Measurements from ENCODE around the gene COBLL1.

The COBLL1 gene

DNA sequence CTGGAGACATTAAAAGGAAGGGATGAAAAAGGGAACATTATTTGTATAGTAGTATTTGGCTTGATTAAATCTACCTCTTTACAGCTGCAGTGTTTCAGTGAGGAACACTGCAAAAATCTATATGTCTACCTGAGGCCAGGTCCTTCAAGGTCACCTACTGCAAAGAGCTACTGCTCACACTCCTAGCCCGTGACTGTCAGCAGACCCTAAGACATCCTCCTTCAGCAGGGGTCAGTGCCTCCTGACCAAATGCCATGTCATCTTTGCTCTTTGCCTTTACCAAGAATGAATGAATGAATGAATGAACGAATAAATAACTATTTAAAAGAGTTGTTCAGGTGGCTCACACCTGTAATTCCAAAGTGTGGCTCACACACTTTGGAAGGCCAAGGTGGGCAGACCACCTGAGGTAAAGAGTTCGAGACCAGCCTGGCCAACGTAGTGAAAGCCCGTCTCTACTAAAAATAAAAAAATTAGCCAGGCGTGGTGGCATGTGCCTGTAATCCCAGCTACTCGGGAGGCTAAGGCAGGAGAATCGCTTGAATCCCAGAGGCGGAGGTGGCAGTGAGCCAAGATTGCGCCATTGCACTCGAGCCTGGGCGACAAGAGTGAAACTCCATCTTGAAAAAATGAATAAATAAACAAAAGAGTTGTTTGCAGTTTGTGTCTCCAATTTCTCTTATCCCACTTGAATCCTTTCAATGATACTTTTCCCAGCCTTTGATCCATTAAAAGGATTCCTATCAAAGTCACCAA lies 136.0 kb downstream of the COBLL1 start:
- Histone ChIP-seq H3K4me3 (ENCODE audit: insufficient read depth, low read depth, low read length, poor library complexity, severe bottlenecking) (no peak overlapping the region), H3K27ac (ENCODE audit: insufficient read depth, low read length, poor library complexity, severe bottlenecking) (no peak overlapping the region), H3K36me3 (ENCODE audit: control insufficient read depth, insufficient read depth, low read length) (no peaks in the 10 kb centered on the region), H3K9me3 (ENCODE audit: control insufficient read depth, low read length) (no peaks in the 10 kb centered on the region), H3K27me3 (replicated peaks; ENCODE audit: control insufficient read depth, insufficient read depth, low read length, poor library complexity, severe bottlenecking) (no peaks in the 10 kb centered on the region), H3K4me1 (ENCODE audit: control insufficient read depth, insufficient read depth, low read length, poor library complexity, severe bottlenecking) (no peaks in the 10 kb centered on the region)
- DNase-seq = no peak

DNA sequence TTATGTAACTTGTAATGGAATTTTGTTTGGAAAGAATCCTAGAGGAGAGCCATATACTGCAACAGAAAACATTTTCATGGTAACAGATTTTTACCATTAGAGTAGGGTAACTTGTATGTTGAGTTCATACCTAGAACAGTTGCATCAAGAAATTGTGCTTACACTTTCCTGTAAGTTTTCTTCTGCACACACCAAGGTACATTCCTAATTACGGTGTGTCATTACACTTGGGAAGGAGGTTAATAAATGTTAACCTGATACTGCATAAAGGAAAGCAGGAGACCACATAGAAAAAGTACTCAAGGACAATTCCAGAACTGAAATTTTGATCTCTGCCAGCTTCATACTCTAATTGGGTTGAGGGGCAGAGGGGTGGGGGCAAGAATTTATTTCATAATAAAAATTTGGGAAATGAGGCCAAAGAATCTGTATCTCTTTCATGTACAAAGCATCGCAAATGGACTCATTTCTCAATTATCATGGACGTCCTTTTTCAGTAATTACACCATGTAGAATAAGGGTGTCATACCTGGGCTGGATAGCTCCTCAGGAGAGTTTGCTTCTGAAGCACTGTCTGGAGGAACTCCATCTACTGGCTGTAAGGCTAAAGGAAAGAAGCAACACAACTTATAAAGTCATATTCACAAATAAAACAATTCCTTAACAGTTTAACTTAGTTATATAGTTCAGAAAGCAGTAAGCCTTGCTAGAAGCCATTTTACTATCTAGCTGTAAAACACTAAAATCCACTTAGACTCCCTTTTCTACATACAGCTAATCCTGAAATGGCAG lies 137.5 kb downstream of the COBLL1 start:
- no peaks in the 10 kb centered on the region for H3K4me1 ChIP-seq (ENCODE audit: control insufficient read depth, insufficient read depth, low read length, poor library complexity, severe bottlenecking)
- no peaks in the 10 kb centered on the region for H3K9me3 ChIP-seq (ENCODE audit: control insufficient read depth, low read length)
- H3K27ac ChIP-seq (ENCODE audit: insufficient read depth, low read length, poor library complexity, severe bottlenecking) = no peak overlapping the region
- H3K4me3 ChIP-seq (ENCODE audit: insufficient read depth, low read depth, low read length, poor library complexity, severe bottlenecking) = no peak overlapping the region
- no peaks in the 10 kb centered on the region for H3K36me3 ChIP-seq (ENCODE audit: control insufficient read depth, insufficient read depth, low read length)
- DNase-seq = no peak
- H3K27me3 ChIP-seq (replicated peaks; ENCODE audit: control insufficient read depth, insufficient read depth, low read length, poor library complexity, severe bottlenecking) = no peaks in the 10 kb centered on the region

DNA sequence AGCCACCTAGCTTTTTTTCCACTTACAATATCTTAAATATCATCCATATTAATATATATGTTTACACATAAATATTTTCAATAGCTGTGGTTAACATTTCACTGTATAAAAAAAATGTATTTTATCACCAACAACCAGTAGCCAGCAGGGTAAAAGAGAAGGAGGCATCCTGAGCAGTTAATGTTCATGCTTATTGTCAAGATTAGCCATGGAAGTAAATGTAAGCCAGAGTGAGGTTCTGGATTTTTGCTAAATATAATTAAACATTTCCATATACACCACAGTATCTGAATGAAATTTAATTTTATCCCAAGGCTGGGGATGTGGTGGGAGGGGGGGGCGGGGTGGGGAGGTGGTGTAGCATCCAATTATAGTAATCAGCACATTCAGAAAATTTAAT lies 140.1 kb downstream of the COBLL1 start:
- no peaks in the 10 kb centered on the region for H3K27me3 ChIP-seq (replicated peaks; ENCODE audit: control insufficient read depth, insufficient read depth, low read length, poor library complexity, severe bottlenecking)
- H3K27ac ChIP-seq (ENCODE audit: insufficient read depth, low read length, poor library complexity, severe bottlenecking) = no peak overlapping the region
- no peaks in the 10 kb centered on the region for H3K4me1 ChIP-seq (ENCODE audit: control insufficient read depth, insufficient read depth, low read length, poor library complexity, severe bottlenecking)
- no peak overlapping the region for H3K4me3 ChIP-seq (ENCODE audit: insufficient read depth, low read depth, low read length, poor library complexity, severe bottlenecking)
- DNase-seq = no peak
- no peaks in the 10 kb centered on the region for H3K36me3 ChIP-seq (ENCODE audit: control insufficient read depth, insufficient read depth, low read length)
- no peaks in the 10 kb centered on the region for H3K9me3 ChIP-seq (ENCODE audit: control insufficient read depth, low read length)

DNA sequence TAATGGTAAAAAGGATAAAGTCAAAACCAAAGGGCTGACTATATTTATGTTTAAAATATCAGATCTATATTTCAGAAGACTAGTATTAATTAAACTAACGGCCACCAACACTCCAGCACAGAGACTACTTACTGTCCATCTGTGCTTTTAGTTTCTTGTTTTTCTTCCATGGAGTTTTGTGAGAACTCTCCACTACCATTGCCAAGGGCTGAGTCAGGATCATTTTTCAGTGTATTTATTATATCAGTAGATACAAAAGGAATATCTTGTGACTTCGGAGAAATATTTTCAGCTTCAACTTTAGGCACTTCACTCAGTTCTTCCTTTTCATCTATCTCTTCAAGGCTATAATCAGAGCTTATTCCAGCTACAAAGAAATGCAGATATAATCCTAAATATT lies 141.2 kb downstream of the COBLL1 start:
- no peaks in the 10 kb centered on the region for H3K4me1 ChIP-seq (ENCODE audit: control insufficient read depth, insufficient read depth, low read length, poor library complexity, severe bottlenecking)
- no peak for DNase-seq
- H3K27ac ChIP-seq (ENCODE audit: insufficient read depth, low read length, poor library complexity, severe bottlenecking) = no peak overlapping the region
- H3K4me3 ChIP-seq (ENCODE audit: insufficient read depth, low read depth, low read length, poor library complexity, severe bottlenecking) = no peak overlapping the region
- H3K36me3 ChIP-seq (ENCODE audit: control insufficient read depth, insufficient read depth, low read length) = no peaks in the 10 kb centered on the region
- no peaks in the 10 kb centered on the region for H3K27me3 ChIP-seq (replicated peaks; ENCODE audit: control insufficient read depth, insufficient read depth, low read length, poor library complexity, severe bottlenecking)
- H3K9me3 ChIP-seq (ENCODE audit: control insufficient read depth, low read length) = no peaks in the 10 kb centered on the region

DNA sequence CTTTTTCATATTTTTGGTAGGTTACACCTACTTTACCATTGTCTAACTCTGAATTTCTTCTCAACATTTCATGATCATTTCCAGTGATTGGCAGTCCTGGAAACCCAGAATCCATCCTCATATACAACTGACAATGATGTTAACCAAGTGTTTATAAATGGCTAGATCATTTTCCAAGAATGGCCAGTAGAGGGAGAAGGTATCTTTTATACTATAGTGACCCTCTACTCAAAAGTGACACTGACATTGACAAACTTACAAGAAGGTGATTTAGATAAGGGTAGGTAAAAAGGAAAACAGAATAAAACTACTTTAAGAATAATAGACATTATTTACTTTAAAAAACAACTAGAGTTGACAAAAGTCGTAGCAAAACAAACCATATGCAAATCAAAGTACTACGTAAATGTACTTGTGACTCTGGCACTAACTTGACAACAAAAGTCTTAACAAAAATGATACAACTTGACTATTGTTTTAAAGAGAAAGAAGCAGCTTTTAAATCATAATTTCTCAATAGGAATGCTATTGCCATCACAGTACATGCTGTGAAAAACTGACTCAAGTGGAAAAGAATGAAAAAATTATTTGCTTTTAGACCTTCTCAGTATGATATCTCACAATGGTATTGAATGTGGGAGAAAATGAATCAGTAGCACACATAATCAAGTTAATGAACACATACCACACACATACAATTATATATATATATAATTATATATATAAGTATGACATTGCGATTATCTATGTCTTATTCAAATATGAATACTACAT lies 143.7 kb downstream of the COBLL1 start:
- Histone ChIP-seq H3K4me1 (ENCODE audit: control insufficient read depth, insufficient read depth, low read length, poor library complexity, severe bottlenecking) (no peaks in the 10 kb centered on the region), H3K27me3 (replicated peaks; ENCODE audit: control insufficient read depth, insufficient read depth, low read length, poor library complexity, severe bottlenecking) (no peaks in the 10 kb centered on the region), H3K9me3 (ENCODE audit: control insufficient read depth, low read length) (no peaks in the 10 kb centered on the region), H3K27ac (ENCODE audit: insufficient read depth, low read length, poor library complexity, severe bottlenecking) (no peak overlapping the region), H3K36me3 (ENCODE audit: control insufficient read depth, insufficient read depth, low read length) (no peaks in the 10 kb centered on the region), H3K4me3 (ENCODE audit: insufficient read depth, low read depth, low read length, poor library complexity, severe bottlenecking) (no peak overlapping the region)
- DNase-seq = no peak

DNA sequence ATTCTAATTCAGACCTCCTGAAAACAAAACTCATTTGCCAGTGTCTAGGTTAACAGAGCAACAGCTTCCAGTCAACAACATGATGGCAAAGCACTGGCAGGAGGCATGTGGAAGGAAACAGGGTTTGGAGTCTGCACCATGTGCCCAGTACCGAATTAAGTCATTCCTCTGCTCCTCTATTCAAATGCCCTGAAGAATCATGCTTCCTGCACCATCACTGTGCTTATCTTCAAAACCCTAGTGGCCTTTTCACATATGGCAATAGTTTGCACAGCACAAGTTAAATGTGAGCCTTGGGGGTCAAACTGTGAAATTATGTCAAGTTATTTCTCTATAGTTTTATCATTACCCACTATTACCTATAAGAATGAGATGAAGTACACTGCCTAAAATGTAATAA lies 145.0 kb downstream of the COBLL1 start:
- no peaks in the 10 kb centered on the region for H3K9me3 ChIP-seq (ENCODE audit: control insufficient read depth, low read length)
- H3K27ac ChIP-seq (ENCODE audit: insufficient read depth, low read length, poor library complexity, severe bottlenecking) = no peak overlapping the region
- H3K4me3 ChIP-seq (ENCODE audit: insufficient read depth, low read depth, low read length, poor library complexity, severe bottlenecking) = no peak overlapping the region
- no peaks in the 10 kb centered on the region for H3K4me1 ChIP-seq (ENCODE audit: control insufficient read depth, insufficient read depth, low read length, poor library complexity, severe bottlenecking)
- no peak for DNase-seq
- no peaks in the 10 kb centered on the region for H3K36me3 ChIP-seq (ENCODE audit: control insufficient read depth, insufficient read depth, low read length)
- no peaks in the 10 kb centered on the region for H3K27me3 ChIP-seq (replicated peaks; ENCODE audit: control insufficient read depth, insufficient read depth, low read length, poor library complexity, severe bottlenecking)

DNA sequence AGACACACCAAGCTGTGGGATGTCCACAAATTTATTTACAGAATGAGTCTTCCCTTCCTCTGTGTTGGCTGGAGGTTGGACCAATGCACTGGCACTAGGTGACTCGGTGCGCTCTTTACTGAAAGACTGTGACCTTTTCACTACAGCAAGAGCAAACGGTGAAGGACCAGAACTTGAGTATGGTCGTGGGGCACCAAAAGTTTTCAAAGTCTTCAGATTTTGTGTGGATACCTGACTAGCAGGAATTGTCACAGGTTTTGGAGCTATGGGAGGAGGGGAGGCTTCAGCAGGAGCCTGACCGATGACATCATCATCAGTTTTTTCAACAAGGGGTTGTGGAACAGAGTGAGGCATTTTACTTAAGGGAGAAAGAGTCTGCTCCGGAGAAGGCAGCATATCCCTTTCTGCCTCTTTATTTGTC lies 147.3 kb downstream of the COBLL1 start:
- H3K4me1 ChIP-seq (ENCODE audit: control insufficient read depth, insufficient read depth, low read length, poor library complexity, severe bottlenecking) = no peaks in the 10 kb centered on the region
- no peak overlapping the region for H3K4me3 ChIP-seq (ENCODE audit: insufficient read depth, low read depth, low read length, poor library complexity, severe bottlenecking)
- no peaks in the 10 kb centered on the region for H3K9me3 ChIP-seq (ENCODE audit: control insufficient read depth, low read length)
- no peaks in the 10 kb centered on the region for H3K36me3 ChIP-seq (ENCODE audit: control insufficient read depth, insufficient read depth, low read length)
- no peaks in the 10 kb centered on the region for H3K27me3 ChIP-seq (replicated peaks; ENCODE audit: control insufficient read depth, insufficient read depth, low read length, poor library complexity, severe bottlenecking)
- H3K27ac ChIP-seq (ENCODE audit: insufficient read depth, low read length, poor library complexity, severe bottlenecking) = no peak overlapping the region
- no peak for DNase-seq

DNA sequence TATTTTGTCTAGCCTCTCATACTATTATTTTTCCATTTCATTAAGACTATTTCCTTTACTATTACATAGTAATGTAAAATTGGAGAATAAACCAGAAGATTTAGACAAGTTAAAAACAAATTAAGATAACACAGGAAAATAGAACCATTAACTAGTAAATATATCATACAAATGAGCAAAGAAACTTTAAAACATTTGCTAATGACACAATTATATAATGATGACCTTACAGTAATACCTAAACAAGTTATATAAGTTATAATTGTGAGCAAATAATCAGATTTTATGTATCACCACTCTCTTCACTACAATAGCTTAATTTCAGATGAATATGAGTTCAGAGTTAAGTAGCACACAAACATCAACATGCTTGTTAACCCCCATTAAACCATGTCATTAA lies 147.8 kb downstream of the COBLL1 start:
- no peaks in the 10 kb centered on the region for H3K4me1 ChIP-seq (ENCODE audit: control insufficient read depth, insufficient read depth, low read length, poor library complexity, severe bottlenecking)
- no peak for DNase-seq
- H3K27ac ChIP-seq (ENCODE audit: insufficient read depth, low read length, poor library complexity, severe bottlenecking) = no peak overlapping the region
- no peaks in the 10 kb centered on the region for H3K36me3 ChIP-seq (ENCODE audit: control insufficient read depth, insufficient read depth, low read length)
- H3K9me3 ChIP-seq (ENCODE audit: control insufficient read depth, low read length) = no peaks in the 10 kb centered on the region
- no peaks in the 10 kb centered on the region for H3K27me3 ChIP-seq (replicated peaks; ENCODE audit: control insufficient read depth, insufficient read depth, low read length, poor library complexity, severe bottlenecking)
- no peak overlapping the region for H3K4me3 ChIP-seq (ENCODE audit: insufficient read depth, low read depth, low read length, poor library complexity, severe bottlenecking)

DNA sequence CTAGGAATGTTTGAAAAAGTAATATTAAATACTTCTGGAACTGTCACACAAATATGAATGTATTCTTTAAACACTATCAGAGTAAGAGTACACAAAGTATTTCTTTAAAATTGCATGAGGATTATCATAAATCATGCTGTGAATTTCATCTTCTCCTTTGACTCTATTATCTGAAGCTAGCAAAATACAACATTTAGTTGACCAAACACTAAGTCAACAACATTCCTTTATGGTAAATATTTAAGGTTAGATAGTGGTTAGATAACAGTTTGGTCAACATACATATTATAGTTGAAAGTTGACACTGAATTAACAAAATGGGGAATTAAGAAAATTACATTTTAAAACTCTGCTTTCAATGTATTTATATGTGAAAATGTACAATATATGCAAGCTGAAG lies 148.2 kb downstream of the COBLL1 start:
- Histone ChIP-seq H3K36me3 (ENCODE audit: control insufficient read depth, insufficient read depth, low read length) (no peaks in the 10 kb centered on the region), H3K27me3 (replicated peaks; ENCODE audit: control insufficient read depth, insufficient read depth, low read length, poor library complexity, severe bottlenecking) (no peaks in the 10 kb centered on the region), H3K9me3 (ENCODE audit: control insufficient read depth, low read length) (no peaks in the 10 kb centered on the region), H3K4me1 (ENCODE audit: control insufficient read depth, insufficient read depth, low read length, poor library complexity, severe bottlenecking) (no peaks in the 10 kb centered on the region), H3K27ac (ENCODE audit: insufficient read depth, low read length, poor library complexity, severe bottlenecking) (no peak overlapping the region), H3K4me3 (ENCODE audit: insufficient read depth, low read depth, low read length, poor library complexity, severe bottlenecking) (no peak overlapping the region)
- no peak for DNase-seq

DNA sequence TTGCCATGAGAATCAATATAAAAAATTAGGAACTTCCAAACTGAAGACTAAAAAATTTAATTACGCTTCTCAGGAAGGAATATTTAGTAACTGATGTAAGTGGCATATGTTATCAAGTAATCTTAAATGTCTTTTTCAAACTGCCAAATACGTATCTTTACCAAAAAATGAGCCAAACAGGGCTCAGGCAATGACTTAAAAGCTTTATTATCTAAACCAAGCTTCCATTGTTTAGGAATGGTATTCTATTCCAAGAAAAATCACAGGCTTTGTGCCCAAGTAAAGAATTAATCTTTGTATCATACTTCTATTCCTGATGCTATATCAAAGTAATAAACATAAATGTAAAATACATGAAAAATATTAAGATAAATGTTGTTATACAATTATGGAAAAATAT lies 148.7 kb downstream of the COBLL1 start:
- Histone ChIP-seq H3K27ac (ENCODE audit: insufficient read depth, low read length, poor library complexity, severe bottlenecking) (no peak overlapping the region), H3K9me3 (ENCODE audit: control insufficient read depth, low read length) (no peaks in the 10 kb centered on the region), H3K4me3 (ENCODE audit: insufficient read depth, low read depth, low read length, poor library complexity, severe bottlenecking) (no peak overlapping the region), H3K36me3 (ENCODE audit: control insufficient read depth, insufficient read depth, low read length) (no peaks in the 10 kb centered on the region), H3K4me1 (ENCODE audit: control insufficient read depth, insufficient read depth, low read length, poor library complexity, severe bottlenecking) (no peaks in the 10 kb centered on the region), H3K27me3 (replicated peaks; ENCODE audit: control insufficient read depth, insufficient read depth, low read length, poor library complexity, severe bottlenecking) (no peaks in the 10 kb centered on the region)
- no peak for DNase-seq
